Fibroblast of the aortic adventitia (primary cell): ENCODE data around the gene SEPTIN10. TPM values are rescaled to one million over a fixed set of nuclear protein-coding genes. Genes with fewer than 3 reads are reported as not detected.

Source experiments
- DNase-seq: peaks from one replicate; pipeline ENCODE4 v3.0.0-alpha.2; 2010; ENCODE audit warnings: low read depth
- H3K4me3 ChIP-seq: 2 replicates; pipeline ENCODE4 v1.5.1; 2011; ENCODE audit warnings: low read depth, mild to moderate bottlenecking, control low read depth, low read length, moderate library complexity
- CTCF ChIP-seq: IDR thresholded peaks from 2 replicates; pipeline ENCODE4 v1.5.1; 2011; ENCODE audit warnings: mild to moderate bottlenecking, low read length, control low read depth, inconsistent platforms; ENCODE audit not compliant: insufficient read depth
- total RNA-seq: library from RNA; depleted of rRNA; stranded (reverse); fragments of >200 nt; gene quantifications from 2 replicates; pipeline ENCODE4 v1.2.3, GENCODE V29; 2012; ENCODE audit warnings: low replicate concordance

The SEPTIN10 gene
- total RNA-seq, 1 donor: 145 TPM

GRCh38 chr2:109609352-109610024 lies 4.3 kb downstream of the SEPTIN10 start:
- H3K4me3 ChIP-seq: peak overlapping the region; percentile 58
- peak; percentile 73 for DNase-seq
- TF ChIP-seq CTCF: no peak

- H3K4me3 ChIP-seq: no peak overlapping the region
- peak; percentile 45 for DNase-seq
- TF ChIP-seq CTCF: no peak
Measured at GRCh38 chr2:109607766-109608165, 6.0 kb downstream of the SEPTIN10 start.

- DNase-seq: peak; percentile 56
- no peak for TF ChIP-seq CTCF
- H3K4me3 ChIP-seq: no peak overlapping the region
Measured at GRCh38 chr2:109604597-109604996, 9.2 kb downstream of the SEPTIN10 start.

GRCh38 chr2:109602617-109603188 lies 11.1 kb downstream of the SEPTIN10 start:
- H3K4me3 ChIP-seq: no peak overlapping the region
- no peak for TF ChIP-seq CTCF
- DNase-seq: no peak

- TF ChIP-seq CTCF: no peak
- no peak for DNase-seq
- H3K4me3 ChIP-seq: no peak overlapping the region
Measured at GRCh38 chr2:109601783-109602182, 12.0 kb downstream of the SEPTIN10 start.

GRCh38 chr2:109597283-109597682 lies 16.5 kb downstream of the SEPTIN10 start:
- DNase-seq: no peak
- no peak overlapping the region for H3K4me3 ChIP-seq
- no peak for TF ChIP-seq CTCF
